8988T (cell line): ENCODE results near the gene NCOR2.

Source experiments
- DNase-seq: peaks from one replicate; pipeline ENCODE4 v3.0.0; 2011

NCOR2 gene

GRCh38 chr12:124573839-124574786 lies 6.7 kb upstream of the NCOR2 start:
- no peak for DNase-seq

DNA sequence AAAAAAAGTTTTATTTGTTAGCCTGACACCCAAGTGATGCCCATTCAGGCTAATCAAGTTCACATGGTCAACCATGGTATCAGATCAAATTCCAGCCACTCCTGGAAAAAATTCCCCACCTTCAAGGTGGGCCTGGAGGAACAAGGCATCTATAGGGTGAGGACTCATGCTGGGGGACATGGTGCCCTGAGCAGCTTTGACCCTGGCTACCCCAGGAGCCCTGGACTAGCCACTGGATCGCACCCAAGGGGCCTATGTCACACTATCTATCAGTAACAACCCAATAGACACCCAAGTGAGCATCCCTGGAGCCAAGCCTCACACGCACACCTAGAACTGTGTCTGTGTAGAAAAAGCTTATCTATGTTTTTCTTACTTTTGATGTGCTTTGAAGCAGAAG lies 4.1 kb upstream of the NCOR2 start:
- no peak for DNase-seq

GRCh38 chr12:124570810-124571209 lies 3.4 kb upstream of the NCOR2 start:
- no peak for DNase-seq

GRCh38 chr12:124569375-124570148 lies 2.1 kb upstream of the NCOR2 start:
- DNase-seq = no peak

DNA sequence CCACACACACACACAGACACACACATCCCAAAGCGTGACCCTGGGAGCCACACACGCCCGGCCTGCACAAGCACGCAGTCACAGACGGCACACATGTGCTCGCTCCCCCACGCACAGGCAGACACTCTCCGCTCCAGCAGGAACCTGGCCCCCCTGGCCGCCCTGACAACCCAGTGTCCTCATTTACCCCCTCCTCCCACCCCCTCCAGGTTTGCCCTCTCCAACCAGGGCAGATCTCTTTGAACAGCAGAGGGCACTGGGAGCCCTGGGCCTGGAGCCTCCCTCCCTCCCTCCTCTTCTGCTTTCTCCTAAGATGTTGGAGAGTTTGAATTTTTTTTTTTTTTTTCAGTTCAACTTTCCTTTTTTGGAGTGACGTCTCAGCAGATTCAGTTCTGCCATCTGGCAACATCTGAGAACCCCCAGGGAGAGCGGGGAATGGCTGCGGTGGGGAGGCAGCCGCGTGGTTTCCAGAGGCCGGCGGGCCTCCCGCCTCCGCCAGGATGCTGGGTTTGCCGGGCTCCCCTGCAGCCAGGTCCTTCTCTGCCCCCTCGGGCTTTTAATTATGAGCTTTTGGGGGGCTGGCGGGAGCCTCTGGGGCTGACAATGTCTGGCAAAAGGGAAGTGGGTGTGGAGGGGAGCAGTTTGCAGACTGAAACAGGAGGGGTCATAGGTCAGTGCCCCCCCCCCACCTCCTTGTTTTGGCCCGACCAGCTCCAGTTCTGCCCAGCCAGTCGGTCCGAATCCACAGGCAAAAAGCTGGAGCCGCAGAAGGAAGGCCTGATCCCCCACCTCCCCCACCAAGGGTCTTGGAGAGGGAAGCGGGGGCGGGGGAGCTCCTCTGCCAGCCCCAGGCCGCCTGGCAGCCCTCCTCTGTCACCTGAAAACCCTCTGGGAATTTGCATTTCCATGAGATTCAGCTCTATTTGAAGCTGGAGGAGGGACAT lies 1.3 kb upstream of the NCOR2 start:
- DNase-seq = no peak

DNA sequence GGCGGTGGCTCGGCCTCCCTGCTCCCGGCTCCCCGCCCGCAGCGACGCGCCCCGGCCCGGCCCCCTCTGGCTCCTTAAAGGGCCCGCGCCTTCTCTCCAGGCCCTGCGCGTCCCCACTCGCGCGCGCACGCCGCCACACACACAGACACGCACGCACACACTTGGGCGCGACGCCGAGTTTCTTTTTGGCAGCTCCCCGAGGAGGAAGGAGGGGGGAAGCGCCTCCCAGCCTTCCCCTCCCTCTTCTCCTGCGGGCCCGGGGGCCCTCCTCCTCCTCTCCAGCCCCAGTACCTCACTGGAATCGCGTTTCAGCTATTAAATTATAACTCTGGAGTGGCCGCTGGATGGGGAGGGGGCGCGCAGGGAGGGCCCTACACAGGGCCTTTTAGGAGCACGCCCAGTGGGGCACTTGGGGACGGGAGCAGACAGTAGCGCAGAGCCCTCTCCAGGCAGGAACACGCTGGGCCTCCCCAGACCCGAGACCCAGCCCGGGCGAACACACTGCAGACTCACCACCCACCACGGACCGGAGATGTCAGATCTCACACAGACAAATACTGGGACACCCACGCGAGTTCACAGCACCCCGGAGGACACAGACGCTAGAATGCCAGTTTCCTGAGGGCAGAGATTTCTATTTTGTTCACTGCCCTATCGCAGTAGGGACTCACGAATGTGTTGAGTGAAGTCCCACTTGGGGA lies 411 bp upstream of the NCOR2 start:
- peak; percentile 97 for DNase-seq

- peak; percentile 99 for DNase-seq
Measured at GRCh38 chr12:124566161-124566996, 1.0 kb downstream of the NCOR2 start.

- no peak for DNase-seq
Measured at GRCh38 chr12:124565656-124566160, 1.7 kb downstream of the NCOR2 start.

- DNase-seq = no peak
Measured at GRCh38 chr12:124564971-124565491, 2.4 kb downstream of the NCOR2 start.

DNA sequence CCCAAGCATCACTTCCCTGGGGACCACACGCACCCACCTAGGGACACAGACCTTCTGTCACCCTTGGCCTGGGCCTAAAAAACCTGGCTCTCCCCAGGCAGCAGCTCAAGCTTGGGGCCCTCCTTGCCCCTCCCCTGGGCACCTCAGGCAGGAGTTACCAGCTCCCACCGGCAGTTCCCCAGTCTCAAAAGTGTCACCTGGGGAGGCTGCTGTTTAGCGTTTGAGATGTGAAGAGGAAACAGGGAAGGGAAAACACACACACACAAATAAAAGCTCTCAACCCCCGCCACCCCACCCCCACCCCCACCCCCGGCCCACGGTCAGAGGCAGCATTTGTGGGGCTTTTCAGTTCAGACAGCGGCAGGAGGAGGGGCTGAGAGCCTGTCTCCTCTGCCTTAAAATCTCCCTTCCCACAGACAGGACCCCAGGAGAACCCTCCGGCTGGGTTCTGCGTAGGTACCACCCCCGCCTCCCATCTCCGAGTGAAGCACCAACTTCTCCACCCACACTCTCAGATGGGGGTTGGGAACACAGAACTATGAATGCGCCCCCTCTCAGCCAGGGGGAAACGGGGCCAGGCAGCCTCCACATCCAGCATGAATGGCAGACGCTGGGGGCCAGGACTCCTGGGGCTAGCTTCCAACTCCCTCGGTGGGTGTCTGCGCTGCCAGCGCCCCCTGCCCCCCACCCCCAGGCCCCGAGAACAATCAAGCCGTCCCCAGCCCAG lies 3.0 kb downstream of the NCOR2 start:
- no peak for DNase-seq

DNA sequence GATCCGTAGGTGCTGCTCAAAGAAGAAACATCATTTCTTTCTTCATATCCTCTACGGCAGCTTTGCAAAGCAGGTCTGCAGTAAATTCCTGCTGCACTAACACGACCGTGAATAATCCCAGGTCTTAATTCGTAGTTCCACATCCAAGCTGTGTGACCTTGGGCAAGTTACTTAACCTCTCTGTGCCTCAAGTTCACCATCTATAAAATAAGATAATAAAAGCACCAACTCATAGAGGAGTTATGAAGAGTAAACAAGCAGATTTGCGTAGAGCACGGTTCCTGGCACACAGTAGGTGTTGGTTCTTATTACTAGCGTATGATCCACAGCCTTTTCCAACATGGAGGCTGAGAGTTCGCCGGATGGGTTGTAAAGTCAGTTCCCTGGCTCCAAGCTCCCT lies 3.6 kb downstream of the NCOR2 start:
- no peak for DNase-seq

- no peak for DNase-seq
Measured at GRCh38 chr12:124563401-124563800, 4.0 kb downstream of the NCOR2 start.

- DNase-seq = no peak
Measured at GRCh38 chr12:124562796-124563181, 4.6 kb downstream of the NCOR2 start.

GRCh38 chr12:124562018-124562795 lies 5.2 kb downstream of the NCOR2 start:
- DNase-seq = no peak

DNA sequence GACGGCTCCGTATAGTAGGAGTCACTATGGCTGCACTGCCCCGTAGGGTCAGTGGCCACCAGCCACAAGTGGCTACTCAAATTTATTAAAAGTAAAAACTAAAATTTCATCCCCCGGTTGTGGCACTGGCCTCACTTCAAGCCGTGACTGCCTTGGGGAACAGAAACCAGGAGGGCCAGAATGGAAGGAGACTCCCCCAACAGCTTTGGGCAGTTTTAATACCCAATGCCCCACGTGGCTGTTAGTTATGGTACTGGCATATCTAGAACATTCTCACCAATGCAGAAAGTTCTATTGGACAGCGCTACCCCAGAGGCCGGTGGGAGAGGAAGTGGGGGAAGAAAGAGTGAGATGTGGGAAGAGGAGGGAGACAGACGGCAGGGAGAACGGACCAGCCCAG lies 6.2 kb downstream of the NCOR2 start:
- DNase-seq = no peak

GRCh38 chr12:124560146-124560890 lies 7.1 kb downstream of the NCOR2 start:
- no peak for DNase-seq

GRCh38 chr12:124559182-124560017 lies 8.0 kb downstream of the NCOR2 start:
- DNase-seq = no peak

DNA sequence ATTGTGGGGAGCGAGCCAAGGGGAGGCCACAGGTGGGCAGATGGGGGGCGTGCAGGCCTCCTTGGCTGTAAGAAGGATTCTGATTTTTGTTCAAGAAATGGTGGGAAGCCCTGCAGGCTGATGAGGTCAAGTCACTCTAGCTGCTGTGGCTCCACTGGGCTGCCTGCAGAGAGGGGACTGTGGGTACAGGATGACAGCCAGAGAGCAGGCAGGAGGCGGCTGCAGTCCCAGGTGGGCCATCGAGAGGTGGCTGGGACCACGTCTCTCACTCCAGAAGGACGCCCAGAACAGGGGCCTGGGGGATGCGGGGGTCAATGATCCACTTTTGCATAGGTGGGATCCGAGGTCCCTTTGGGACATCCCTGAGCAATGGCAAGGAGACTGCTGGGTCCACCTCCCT lies 9.1 kb downstream of the NCOR2 start:
- DNase-seq = no peak
